PFSK-1 (cell line): ENCODE results near the gene ZDHHC12.
A peak's percentile ranks its signal among the peaks of the same experiment; 100 is the strongest.

Experiments
- FOXP2 ChIP-seq: optimal IDR thresholded peaks from 2 replicates; pipeline ENCODE3; 2011; ENCODE audit warnings: borderline replicate concordance, control low read depth, inconsistent platforms; ENCODE audit not compliant: insufficient read depth; ENCODE audit errors: extremely low read length, extremely low read depth
- POLR2AphosphoS5 ChIP-seq: IDR thresholded peaks from 2 replicates; pipeline ENCODE4 v1.6.1; 2012; ENCODE audit warnings: low read depth, mild to moderate bottlenecking, control low read depth, low read length, moderate library complexity
- REST ChIP-seq, 2 experiments: IDR thresholded peaks; 2 replicates each; pipeline versions ENCODE4 v1.6.1 to v1.8.0; 2011 to 2012; ENCODE audit warnings: low read depth in 2 of 2, low read length in 2 of 2, control low read depth in 1 of 2, inconsistent platforms in 1 of 2, mild to moderate bottlenecking in 1 of 2, moderate library complexity in 1 of 2; ENCODE audit not compliant: insufficient read depth in 1 of 2
- SIN3A ChIP-seq: IDR thresholded peaks from 2 replicates; pipeline ENCODE4 v1.6.1; 2012; ENCODE audit warnings: mild to moderate bottlenecking, low read length, moderate library complexity, borderline replicate concordance; ENCODE audit not compliant: insufficient read depth
- TAF1 ChIP-seq: IDR thresholded peaks from 2 replicates; pipeline ENCODE4 v1.6.1; 2012; ENCODE audit warnings: low read length, control low read depth, borderline replicate concordance; ENCODE audit not compliant: insufficient read depth

Gene ZDHHC12

GRCh38 chr9:128683340-128684064 lies 40.4 kb downstream of the ZDHHC12 start:
- TF ChIP-seq REST (IDR thresholded peaks at IDR 0.05; ENCODE audit: insufficient read depth in 1 of 2, low read depth in 2 of 2, low read length in 2 of 2) (no peak), POLR2AphosphoS5 (peak; percentile 14; the same call in 1 of the 2 replicates), FOXP2 (no peak), TAF1 (0 out of 2 replicates have a peak, but pooled peaks have one; percentile 21), SIN3A (no peak)

DNA sequence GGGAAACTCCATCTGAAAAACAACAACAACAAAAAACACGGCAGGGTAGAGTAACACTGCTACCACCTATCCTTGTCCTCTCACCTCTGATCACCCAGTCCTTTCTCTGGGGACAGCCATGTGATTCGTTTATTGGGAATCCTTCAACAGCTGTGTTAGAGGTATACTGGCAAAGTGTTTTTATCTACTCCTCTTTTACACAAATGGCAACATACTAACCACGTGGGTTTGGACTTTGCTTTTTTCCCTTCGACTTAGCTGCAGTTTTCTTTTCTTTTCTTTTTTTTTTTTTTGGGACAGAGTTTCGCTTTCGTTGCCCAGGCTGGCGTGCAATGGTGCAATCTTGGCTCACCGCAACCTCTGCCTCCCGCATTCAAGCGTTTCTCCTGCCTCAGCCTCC lies 46.1 kb downstream of the ZDHHC12 start:
- no peak for TF ChIP-seq POLR2AphosphoS5
- no peak for TF ChIP-seq TAF1
- TF ChIP-seq SIN3A, result no peak
- no peak for TF ChIP-seq REST (IDR thresholded peaks at IDR 0.05; ENCODE audit: insufficient read depth in 1 of 2, low read depth in 2 of 2, low read length in 2 of 2)
- no peak for TF ChIP-seq FOXP2

DNA sequence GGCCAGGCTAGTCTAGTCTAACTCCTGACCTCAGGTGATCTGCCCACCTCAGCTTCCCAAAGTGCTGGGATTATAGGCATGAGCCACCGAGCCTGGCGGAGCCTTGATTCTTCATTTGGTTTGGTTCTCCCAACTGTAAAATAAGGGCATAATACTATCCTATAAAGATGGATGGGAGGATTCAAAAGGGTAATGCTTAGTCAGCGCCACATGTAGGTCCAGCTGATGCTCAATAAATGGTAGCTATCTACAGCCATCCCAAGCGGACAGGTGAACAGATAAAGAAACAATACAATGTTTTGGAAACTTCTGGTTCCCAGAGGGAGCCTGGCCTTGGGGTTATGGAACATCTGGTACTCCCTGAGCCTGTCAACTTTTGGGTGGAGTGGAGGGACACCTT lies 48.5 kb downstream of the ZDHHC12 start:
- no peak for TF ChIP-seq SIN3A
- TF ChIP-seq TAF1, result no peak
